NCI-H2171 treated with DMSO at 0.1 percent for 48 hours (cell line): ENCODE results near the gene TOP1.

Experiments
- DNase-seq: peaks from one replicate; lab custom pipeline; 2025; lab: John Stamatoyannopoulos, UW

Gene TOP1

GRCh38 chr20:41168281-41169161 lies 139.9 kb downstream of the TOP1 start:
- no peak for DNase-seq

DNA sequence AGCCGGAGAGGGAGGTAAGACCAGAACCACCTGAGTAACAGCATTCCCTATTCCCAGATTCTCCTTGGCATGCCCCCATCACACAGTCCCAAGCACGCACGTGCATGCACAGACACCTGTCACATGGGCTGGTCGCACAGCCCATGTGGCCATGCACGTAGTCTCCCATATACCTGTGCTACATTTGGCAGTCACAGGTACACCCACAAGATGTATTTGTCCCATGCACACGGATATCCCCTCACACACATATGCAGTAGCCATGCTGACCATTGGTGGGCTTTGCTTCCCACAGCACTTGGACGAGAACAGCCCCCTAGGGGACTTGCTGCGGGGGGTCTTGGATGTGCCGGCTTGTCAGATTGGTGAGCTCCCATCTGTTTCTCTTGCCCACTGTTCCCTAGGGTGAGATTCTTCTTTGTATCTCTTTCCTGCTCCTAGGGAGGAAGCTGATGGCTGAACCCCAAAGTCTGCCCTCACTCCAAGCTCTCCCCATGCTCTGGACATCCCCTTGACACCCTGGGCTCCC lies 140.6 kb downstream of the TOP1 start:
- no peak for DNase-seq

DNA sequence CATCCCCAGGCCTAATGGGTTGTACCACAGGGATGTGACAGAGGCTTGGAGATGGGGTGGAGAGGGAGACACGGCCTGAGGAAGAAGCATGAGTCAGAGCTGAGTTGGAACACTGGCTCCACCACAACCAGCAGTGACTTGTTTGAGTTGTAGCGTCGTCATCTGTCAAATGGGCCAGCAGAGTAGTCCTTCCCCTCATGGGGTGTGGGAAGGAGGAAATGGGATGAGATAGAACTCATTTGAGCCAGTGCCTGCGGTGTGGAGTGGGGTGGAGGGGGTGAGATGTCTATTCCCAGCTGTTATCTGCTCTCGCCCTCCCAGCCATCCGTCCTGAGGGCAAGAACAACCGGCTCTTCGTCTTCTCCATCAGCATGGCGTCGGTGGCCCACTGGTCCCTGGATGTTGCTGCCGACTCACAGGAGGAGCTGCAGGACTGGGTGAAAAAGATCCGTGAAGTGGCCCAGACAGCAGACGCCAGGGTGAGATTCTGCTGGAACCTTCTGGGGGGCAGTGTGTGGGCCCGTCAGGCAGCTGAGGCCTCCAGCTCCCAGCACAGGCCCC lies 141.2 kb downstream of the TOP1 start:
- DNase-seq = no peak

GRCh38 chr20:41170386-41171105 lies 141.9 kb downstream of the TOP1 start:
- DNase-seq = no peak

DNA sequence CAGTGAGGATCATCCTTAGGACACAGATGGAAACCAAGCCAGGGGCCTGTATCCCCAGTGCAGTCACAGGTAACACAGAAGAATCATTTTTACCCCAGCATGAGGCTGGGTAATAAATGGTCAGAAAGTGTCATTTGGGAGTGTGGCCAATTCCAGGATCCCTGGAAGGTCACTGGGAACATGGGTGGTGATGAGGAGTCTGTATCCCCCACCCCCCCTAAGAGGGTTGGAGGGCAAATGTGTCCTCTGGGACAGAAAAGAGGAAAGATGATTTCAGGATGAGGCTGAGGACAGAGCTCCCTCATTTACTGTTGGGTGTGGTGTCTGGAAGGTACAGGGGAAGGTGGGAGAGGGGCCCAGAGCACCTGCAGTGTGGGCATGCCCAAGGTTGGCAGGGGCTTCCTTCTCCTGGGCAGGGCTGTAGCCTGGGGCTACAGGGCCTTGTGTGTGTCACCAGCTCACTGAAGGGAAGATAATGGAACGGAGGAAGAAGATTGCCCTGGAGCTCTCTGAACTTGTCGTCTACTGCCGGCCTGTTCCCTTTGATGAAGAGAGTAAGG lies 143.2 kb downstream of the TOP1 start:
- no peak for DNase-seq

- no peak for DNase-seq
Measured at GRCh38 chr20:41172296-41173140, 143.9 kb downstream of the TOP1 start.

- peak; percentile 54 for DNase-seq
Measured at GRCh38 chr20:41173161-41173721, 144.6 kb downstream of the TOP1 start.

- DNase-seq = no peak
Measured at GRCh38 chr20:41173791-41174341, 145.2 kb downstream of the TOP1 start.
